H1 (cell line): ENCODE results near the gene RFT1. TPM values are rescaled to one million over a fixed set of nuclear protein-coding genes. Genes with fewer than 3 reads are reported as not detected.

Source experiments
- EP300 ChIP-seq, 2 experiments: IDR thresholded peaks; 1 replicate in 1 of 2; 2 replicates in 1 of 2; pipeline ENCODE4 v1.6.1; 2011 to 2012; ENCODE audit warnings: low read depth in 2 of 2, low read length in 2 of 2, mild to moderate bottlenecking in 2 of 2, borderline replicate concordance in 1 of 2, inconsistent platforms in 1 of 2, moderate library complexity in 1 of 2
- KDM5A ChIP-seq: fragments of 200-600 bp; IDR thresholded peaks from 2 replicates; pipeline ENCODE4 v1.7.1; 2012; ENCODE audit warnings: mild to moderate bottlenecking, low read length, inconsistent platforms, mixed read lengths
- PHF8 ChIP-seq: fragments of 200-600 bp; sonication (generic); conservative IDR thresholded peaks from 2 replicates; pipeline ENCODE4 v1.7.1; 2012; ENCODE audit warnings: low read depth, mild to moderate bottlenecking, inconsistent platforms, low read length, moderate library complexity
- POLR2AphosphoS5 ChIP-seq: IDR thresholded peaks from 2 replicates; pipeline ENCODE4 v1.6.1; 2011; ENCODE audit warnings: low read depth, low read length
- RFX5 ChIP-seq: IDR thresholded peaks from 2 replicates; pipeline ENCODE4 v1.6.1; 2011; ENCODE audit warnings: low read depth, low read length, improper control_type of control experiment, borderline replicate concordance
- TBP ChIP-seq: IDR thresholded peaks from 2 replicates; pipeline ENCODE4 v1.6.1; 2011; ENCODE audit warnings: low read depth, low read length, improper control_type of control experiment
- YY1 ChIP-seq: IDR thresholded peaks from 2 replicates; pipeline ENCODE4 v1.6.1; 2011; ENCODE audit warnings: low read depth, mild to moderate bottlenecking, low read length
- polyA plus RNA-seq, 7 experiments: library from polyadenylated mRNA; depleted of rRNA in 3 of 7; stranded (reverse) in 5 of 7; unstranded in 2 of 7; fragments of >200 nt in 5 of 7; fragments of 200-250 nt in 2 of 7; gene quantifications; 1 replicate in 5 of 7; 2 replicates in 1 of 7; 4 replicates in 1 of 7; pipeline versions ENCODE4 v1.2.1 to v1.2.3, GENCODE V29; 2011 to 2013; ENCODE audit warnings: missing spikeins in 2 of 7, mixed read lengths in 2 of 7
- total RNA-seq: library from RNA; stranded (reverse); fragmentation: NEBNext Ultra II Directional; extraction: Animal tissue kit (Norgen Biotek cat#: 25700); gene quantifications from 2 replicates; pipeline ENCODE4 v1.2.1, GENCODE V29; 2021
- TF ChIP-seq, protein P1 (sequence below): IDR thresholded peaks from 2 replicates; pipeline ENCODE4 v1.6.1; 2012; ENCODE audit warnings: low read length, inconsistent platforms
- TF ChIP-seq, protein P2 (sequence below): IDR thresholded peaks from 2 replicates; pipeline ENCODE4 v1.6.1; 2011; ENCODE audit warnings: low read length, improper control_type of control experiment

The RFT1 gene
- total and polyA plus RNA-seq, 2 of the 8 experiments (the other 6 are each of a cell fraction or from before 2014, with no cell fraction given): 27.7 to 42.4 TPM

DNA sequence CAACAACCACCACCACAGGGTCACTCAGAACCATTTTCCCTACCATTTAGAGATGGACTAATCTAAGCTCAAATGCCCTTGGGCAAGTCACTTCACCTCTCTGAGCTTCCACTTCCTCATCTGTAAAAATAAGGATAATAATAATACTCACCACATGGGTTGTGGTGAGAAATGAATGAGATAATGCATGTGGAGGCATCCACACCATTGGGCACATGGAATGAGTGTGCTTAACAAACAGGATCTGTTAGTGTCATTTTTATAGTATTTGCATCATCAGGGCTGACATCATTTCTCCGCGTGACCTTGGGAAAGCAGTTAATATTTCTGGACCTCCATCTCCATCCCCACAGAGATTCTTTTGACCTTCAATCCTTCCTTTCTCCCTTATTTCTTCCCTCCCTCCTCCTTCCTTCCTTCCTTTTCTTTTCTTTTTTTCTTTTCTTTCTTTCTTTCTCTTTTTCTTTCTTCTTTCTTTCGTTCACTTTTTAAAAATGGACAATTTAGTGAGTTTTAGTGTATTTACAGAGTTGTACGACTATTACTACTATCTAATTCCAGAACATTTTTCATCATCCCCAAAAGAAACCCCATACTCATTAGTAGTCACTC, 7.7 kb upstream of the RFT1 start (continued):
- TF ChIP-seq, protein P1, sequence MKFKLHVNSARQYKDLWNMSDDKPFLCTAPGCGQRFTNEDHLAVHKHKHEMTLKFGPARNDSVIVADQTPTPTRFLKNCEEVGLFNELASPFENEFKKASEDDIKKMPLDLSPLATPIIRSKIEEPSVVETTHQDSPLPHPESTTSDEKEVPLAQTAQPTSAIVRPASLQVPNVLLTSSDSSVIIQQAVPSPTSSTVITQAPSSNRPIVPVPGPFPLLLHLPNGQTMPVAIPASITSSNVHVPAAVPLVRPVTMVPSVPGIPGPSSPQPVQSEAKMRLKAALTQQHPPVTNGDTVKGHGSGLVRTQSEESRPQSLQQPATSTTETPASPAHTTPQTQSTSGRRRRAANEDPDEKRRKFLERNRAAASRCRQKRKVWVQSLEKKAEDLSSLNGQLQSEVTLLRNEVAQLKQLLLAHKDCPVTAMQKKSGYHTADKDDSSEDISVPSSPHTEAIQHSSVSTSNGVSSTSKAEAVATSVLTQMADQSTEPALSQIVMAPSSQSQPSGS: no peak
- TF ChIP-seq EP300 (IDR thresholded peaks at IDR 0.05; ENCODE audit: borderline replicate concordance in 1 of 2, low read depth in 2 of 2, low read length in 2 of 2) (no peak), KDM5A (no peak), TBP (no peak), RFX5 (no peak), PHF8 (no peak), POLR2AphosphoS5 (no peak), YY1 (no peak)
- TF ChIP-seq, protein P2, sequence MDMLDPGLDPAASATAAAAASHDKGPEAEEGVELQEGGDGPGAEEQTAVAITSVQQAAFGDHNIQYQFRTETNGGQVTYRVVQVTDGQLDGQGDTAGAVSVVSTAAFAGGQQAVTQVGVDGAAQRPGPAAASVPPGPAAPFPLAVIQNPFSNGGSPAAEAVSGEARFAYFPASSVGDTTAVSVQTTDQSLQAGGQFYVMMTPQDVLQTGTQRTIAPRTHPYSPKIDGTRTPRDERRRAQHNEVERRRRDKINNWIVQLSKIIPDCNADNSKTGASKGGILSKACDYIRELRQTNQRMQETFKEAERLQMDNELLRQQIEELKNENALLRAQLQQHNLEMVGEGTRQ: no peak
